ENCODE results near the gene ZBTB21.

ZBTB21 gene

GRCh38 chr21:41987310-41987709, 22.9 kb downstream of the ZBTB21 start:
- no peak for DNase-seq

GRCh38 chr21:41985662-41986416, 24.3 kb downstream of the ZBTB21 start:
- no peak for DNase-seq

- no peak for DNase-seq
These were observed 26.9 kb downstream of the ZBTB21 start for GRCh38 chr21:41983229-41983628.

GRCh38 chr21:41980561-41980960, 29.6 kb downstream of the ZBTB21 start:
- no peak for DNase-seq

- DNase-seq: no peak
These were observed 30.3 kb downstream of the ZBTB21 start for GRCh38 chr21:41979751-41980369.

GRCh38 chr21:41979335-41979734, 30.8 kb downstream of the ZBTB21 start:
- no peak for DNase-seq

- DNase-seq: no peak
These were observed 32.9 kb downstream of the ZBTB21 start for GRCh38 chr21:41977034-41977950.

GRCh38 chr21:41976611-41977010, 33.5 kb downstream of the ZBTB21 start:
- no peak for DNase-seq

- DNase-seq: no peak
These were observed 34.5 kb downstream of the ZBTB21 start for GRCh38 chr21:41975391-41976272.

GRCh38 chr21:41974752-41975053, 35.5 kb downstream of the ZBTB21 start:
- DNase-seq: no peak

GRCh38 chr21:41973861-41974751, 36.1 kb downstream of the ZBTB21 start:
- DNase-seq: peak; percentile 40 to 60 (median 41)

GRCh38 chr21:41973427-41973831, 36.7 kb downstream of the ZBTB21 start:
- DNase-seq: no peak

- no peak for DNase-seq
These were observed 37.5 kb downstream of the ZBTB21 start for GRCh38 chr21:41972511-41973205.

- DNase-seq: no peak
These were observed 38.3 kb downstream of the ZBTB21 start for GRCh38 chr21:41971891-41972290.

- no peak for DNase-seq
These were observed 39.2 kb downstream of the ZBTB21 start for GRCh38 chr21:41970751-41971653.

GRCh38 chr21:41970106-41970391, 40.1 kb downstream of the ZBTB21 start:
- DNase-seq: no peak

- no peak for DNase-seq
These were observed 42.5 kb downstream of the ZBTB21 start for GRCh38 chr21:41967708-41968107.

GRCh38 chr21:41966872-41967621, 43.1 kb downstream of the ZBTB21 start:
- no peak for DNase-seq

All from suppressor macrophage treated with lipopolysaccharide for 1 hour (primary cell).